Suprapubic skin (tissue), 3 donors: ENCODE measurements around the gene FGF1.

Experiments
- POLR2A ChIP-seq, 2 donors: fragments of 450-650 bp; IDR thresholded peaks; one replicate each; pipeline ENCODE4 v1.6.1; 2017; ENCODE audit warnings: antibody characterized with exemption in 2 of 2, mild to moderate bottlenecking in 2 of 2, moderate library complexity in 2 of 2
- TF ChIP-seq, protein P1 (sequence below), 2 donors: fragments of 200-600 bp in 1 of 2; fragments of 450-650 bp in 1 of 2; sonication (generic) in 1 of 2; IDR thresholded peaks; one replicate each; pipeline ENCODE4 v1.5.1; 2016 to 2019; ENCODE audit warnings: antibody characterized with exemption in 2 of 2, mild to moderate bottlenecking in 1 of 2, moderate library complexity in 1 of 2

DNA sequence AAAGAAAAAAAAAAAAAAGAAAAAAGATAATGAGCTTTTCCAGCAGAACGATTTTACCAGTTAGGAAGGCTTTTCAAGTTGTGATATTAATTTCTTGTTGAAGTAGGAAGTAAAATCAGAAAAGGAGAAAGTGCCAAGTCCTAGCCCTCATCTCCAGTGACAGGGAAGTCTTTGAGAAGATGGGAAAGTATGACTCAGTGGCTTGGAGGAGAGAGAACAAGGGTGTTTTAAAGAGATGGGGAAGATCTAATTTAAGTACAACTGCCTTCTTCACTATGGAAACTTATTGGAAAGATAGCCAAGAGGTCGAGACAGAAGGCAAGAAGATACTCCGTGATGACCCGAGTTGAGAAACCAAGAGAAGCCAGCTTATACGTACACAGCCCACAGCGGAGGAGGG is 22.6 kb downstream of the FGF1 start:
- TF ChIP-seq, protein P1, sequence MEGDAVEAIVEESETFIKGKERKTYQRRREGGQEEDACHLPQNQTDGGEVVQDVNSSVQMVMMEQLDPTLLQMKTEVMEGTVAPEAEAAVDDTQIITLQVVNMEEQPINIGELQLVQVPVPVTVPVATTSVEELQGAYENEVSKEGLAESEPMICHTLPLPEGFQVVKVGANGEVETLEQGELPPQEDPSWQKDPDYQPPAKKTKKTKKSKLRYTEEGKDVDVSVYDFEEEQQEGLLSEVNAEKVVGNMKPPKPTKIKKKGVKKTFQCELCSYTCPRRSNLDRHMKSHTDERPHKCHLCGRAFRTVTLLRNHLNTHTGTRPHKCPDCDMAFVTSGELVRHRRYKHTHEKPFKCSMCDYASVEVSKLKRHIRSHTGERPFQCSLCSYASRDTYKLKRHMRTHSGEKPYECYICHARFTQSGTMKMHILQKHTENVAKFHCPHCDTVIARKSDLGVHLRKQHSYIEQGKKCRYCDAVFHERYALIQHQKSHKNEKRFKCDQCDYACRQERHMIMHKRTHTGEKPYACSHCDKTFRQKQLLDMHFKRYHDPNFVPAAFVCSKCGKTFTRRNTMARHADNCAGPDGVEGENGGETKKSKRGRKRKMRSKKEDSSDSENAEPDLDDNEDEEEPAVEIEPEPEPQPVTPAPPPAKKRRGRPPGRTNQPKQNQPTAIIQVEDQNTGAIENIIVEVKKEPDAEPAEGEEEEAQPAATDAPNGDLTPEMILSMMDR (IDR thresholded peaks at IDR 0.05), result no peak
- no peak for TF ChIP-seq POLR2A (IDR thresholded peaks at IDR 0.05)
